Inflammatory macrophage treated with lipopolysaccharide for 4 hours (primary cell): ENCODE data around the gene APOE.
"Not testable (repeated sequence)": the region's sequence is repeated elsewhere in the genome, so short reads cannot be mapped to it uniquely, and the experiment has no call there.

Experiments used
- DNase-seq: peaks from one replicate; pipeline ENCODE4 v3.0.0-alpha.2; 2020

APOE gene

GRCh38 chr19:44886141-44886540, 19.5 kb upstream of the APOE start:
- no peak for DNase-seq

- no peak for DNase-seq
Measured at GRCh38 chr19:44887648-44888047, 17.9 kb upstream of the APOE start.

- not testable (repeated sequence) for DNase-seq
Measured at GRCh38 chr19:44888335-44888734, 17.3 kb upstream of the APOE start.

GRCh38 chr19:44889830-44890365, 15.7 kb upstream of the APOE start:
- DNase-seq = no peak

GRCh38 chr19:44890366-44891015, 15.1 kb upstream of the APOE start:
- peak; percentile 100 for DNase-seq

- DNase-seq = no peak
Measured at GRCh38 chr19:44891016-44891882, 14.3 kb upstream of the APOE start, which contains the start of gene TOMM40. TSS of gene TOMM40 (plus strand) at chr19:44891254. CDS start at chr19:44891416, 162 bp downstream.

- DNase-seq = no peak
Measured at GRCh38 chr19:44892932-44893331, 12.7 kb upstream of the APOE start.

GRCh38 chr19:44893332-44894051, 12.1 kb upstream of the APOE start:
- no peak for DNase-seq

GRCh38 chr19:44894052-44894400, 11.6 kb upstream of the APOE start:
- peak; percentile 62 for DNase-seq

- no peak for DNase-seq
Measured at GRCh38 chr19:44894946-44895345, 10.7 kb upstream of the APOE start.

GRCh38 chr19:44897835-44898234, 7.8 kb upstream of the APOE start:
- DNase-seq = no peak

- no peak for DNase-seq
Measured at GRCh38 chr19:44900328-44901244, 5.0 kb upstream of the APOE start.

GRCh38 chr19:44903216-44903601, 2.4 kb upstream of the APOE start:
- no peak for DNase-seq

- DNase-seq = peak; percentile 43
Measured at GRCh38 chr19:44903602-44904425, 1.8 kb upstream of the APOE start.

GRCh38 chr19:44904426-44904994, 1.1 kb upstream of the APOE start:
- no peak for DNase-seq

- no peak for DNase-seq
Measured at GRCh38 chr19:44907613-44908012, 2.0 kb downstream of the APOE start.

GRCh38 chr19:44908074-44908835, 2.7 kb downstream of the APOE start:
- DNase-seq = no peak

GRCh38 chr19:44908836-44909261, 3.3 kb downstream of the APOE start:
- no peak for DNase-seq

- no peak for DNase-seq
Measured at GRCh38 chr19:44909775-44910174, 4.2 kb downstream of the APOE start.

- not testable (repeated sequence) for DNase-seq
Measured at GRCh38 chr19:44911896-44912295, 6.3 kb downstream of the APOE start.
